Neuronal stem cell (in vitro differentiated cells): Measurements from ENCODE around the gene C19orf73.

Source experiments
- DNase-seq: peaks from one replicate; pipeline ENCODE4 v3.0.0-alpha.2; 2013; ENCODE audit warnings: low spot score
- H2AFZ ChIP-seq: one replicate; pipeline ENCODE4 v1.6.1; 2013; ENCODE audit warnings: mild to moderate bottlenecking, low read length, inconsistent platforms
- H2AK5ac ChIP-seq: 2 replicates; pipeline ENCODE4 v1.6.1; 2013; ENCODE audit warnings: low read depth, mild to moderate bottlenecking, inconsistent platforms, low read length, moderate library complexity, mixed read lengths
- H2BK120ac ChIP-seq: 2 replicates; pipeline ENCODE4 v1.6.1; 2013; ENCODE audit warnings: low read depth, mild to moderate bottlenecking, inconsistent platforms, low read length, moderate library complexity, mixed read lengths
- H2BK12ac ChIP-seq: one replicate; pipeline ENCODE4 v1.6.1; 2013; ENCODE audit warnings: low read length, inconsistent platforms
- H2BK15ac ChIP-seq: 2 replicates; pipeline ENCODE4 v1.6.1; 2013; ENCODE audit warnings: mild to moderate bottlenecking, low read length, inconsistent platforms, mixed read lengths
- H2BK5ac ChIP-seq: one replicate; pipeline ENCODE4 v1.6.1; 2013; ENCODE audit warnings: inconsistent platforms, mild to moderate bottlenecking, low read length, moderate library complexity
- H3K14ac ChIP-seq: one replicate; pipeline ENCODE4 v1.6.1; 2013; ENCODE audit warnings: low read length, inconsistent platforms
- H3K18ac ChIP-seq: 2 replicates; pipeline ENCODE4 v1.6.1; 2013; ENCODE audit warnings: low read length, inconsistent platforms
- H3K23ac ChIP-seq: 2 replicates; pipeline ENCODE4 v1.6.1; 2013; ENCODE audit warnings: low read depth, mild to moderate bottlenecking, mixed read lengths, low read length, inconsistent platforms; ENCODE audit not compliant: poor library complexity
- H3K27ac ChIP-seq: replicated peaks from 3 replicates; pipeline ENCODE4 v1.5.1; 2013; ENCODE audit warnings: low read length, inconsistent platforms
- H3K27me3 ChIP-seq, 3 experiments: 2 replicates each; pipeline ENCODE4 v1.6.1; 2013; ENCODE audit warnings: low read length in 3 of 3, mild to moderate bottlenecking in 2 of 3, inconsistent platforms in 1 of 3, low read depth in 1 of 3, mixed read lengths in 1 of 3, moderate library complexity in 1 of 3; ENCODE audit not compliant: control insufficient read depth in 3 of 3, insufficient read depth in 3 of 3
- H3K36me3 ChIP-seq, 2 donors: replicated peaks in 1 of 2; 2 replicates each; pipeline ENCODE4 v1.6.1; 2013; ENCODE audit warnings: low read length in 2 of 2; ENCODE audit not compliant: control insufficient read depth in 2 of 2, insufficient read depth in 2 of 2
- H3K4ac ChIP-seq: 2 replicates; pipeline ENCODE4 v1.6.1; 2013; ENCODE audit warnings: inconsistent platforms, mild to moderate bottlenecking, low read length, moderate library complexity
- H3K4me1 ChIP-seq, 2 donors: 1 replicate in 1 of 2; 2 replicates in 1 of 2; pipeline ENCODE4 v1.6.1; 2013; ENCODE audit warnings: low read length in 2 of 2, low read depth in 1 of 2; ENCODE audit not compliant: control insufficient read depth in 2 of 2, insufficient read depth in 1 of 2
- H3K4me2 ChIP-seq: one replicate; pipeline ENCODE4 v1.6.1; 2013; ENCODE audit warnings: mild to moderate bottlenecking, low read length, inconsistent platforms; ENCODE audit not compliant: insufficient read depth, poor library complexity, severe bottlenecking
- H3K4me3 ChIP-seq, 2 donors: 2 replicates each; pipeline ENCODE4 v1.5.1; 2013; ENCODE audit warnings: low read length in 2 of 2, mild to moderate bottlenecking in 2 of 2, inconsistent platforms in 1 of 2, moderate library complexity in 1 of 2
- H3K79me1 ChIP-seq: one replicate; pipeline ENCODE4 v1.6.1; 2013; ENCODE audit warnings: low read depth, mild to moderate bottlenecking, inconsistent platforms, low read length, moderate library complexity
- H3K9ac ChIP-seq: one replicate; pipeline ENCODE4 v1.6.1; 2013; ENCODE audit warnings: mild to moderate bottlenecking, low read depth, low read length, inconsistent platforms; ENCODE audit not compliant: poor library complexity
- H3K9me3 ChIP-seq, 2 donors: replicated peaks in 1 of 2; 2 replicates each; pipeline versions ENCODE3 to v1.6.1; 2013; ENCODE audit warnings: low read length in 2 of 2, mild to moderate bottlenecking in 2 of 2, inconsistent platforms in 1 of 2, low read depth in 1 of 2, mixed read lengths in 1 of 2, moderate library complexity in 1 of 2; ENCODE audit not compliant: control insufficient read depth in 2 of 2, insufficient read depth in 1 of 2
- H4K8ac ChIP-seq: one replicate; pipeline ENCODE4 v1.6.1; 2013; ENCODE audit warnings: low read depth, mild to moderate bottlenecking, inconsistent platforms, low read length, moderate library complexity
- H4K91ac ChIP-seq: one replicate; pipeline ENCODE4 v1.6.1; 2013; ENCODE audit warnings: low read length, low read depth, mild to moderate bottlenecking, inconsistent platforms; ENCODE audit not compliant: poor library complexity
- WGBS, 2 donors: extraction: QIAGEN DNeasy Blood & Tissue Kit; methylation state at CpG; one replicate each; pipeline ENCODE4 v1.1.7; 2013; ENCODE audit warnings: missing lambda C conversion rate in 2 of 2, mixed read lengths in 1 of 2; ENCODE audit not compliant: insufficient read length in 2 of 2, insufficient replicate concordance in 1 of 2; ENCODE audit errors: extremely low coverage in 2 of 2; 5-methylcytosine and 5-hydroxymethylcytosine counted together

The C19orf73 gene

DNA sequence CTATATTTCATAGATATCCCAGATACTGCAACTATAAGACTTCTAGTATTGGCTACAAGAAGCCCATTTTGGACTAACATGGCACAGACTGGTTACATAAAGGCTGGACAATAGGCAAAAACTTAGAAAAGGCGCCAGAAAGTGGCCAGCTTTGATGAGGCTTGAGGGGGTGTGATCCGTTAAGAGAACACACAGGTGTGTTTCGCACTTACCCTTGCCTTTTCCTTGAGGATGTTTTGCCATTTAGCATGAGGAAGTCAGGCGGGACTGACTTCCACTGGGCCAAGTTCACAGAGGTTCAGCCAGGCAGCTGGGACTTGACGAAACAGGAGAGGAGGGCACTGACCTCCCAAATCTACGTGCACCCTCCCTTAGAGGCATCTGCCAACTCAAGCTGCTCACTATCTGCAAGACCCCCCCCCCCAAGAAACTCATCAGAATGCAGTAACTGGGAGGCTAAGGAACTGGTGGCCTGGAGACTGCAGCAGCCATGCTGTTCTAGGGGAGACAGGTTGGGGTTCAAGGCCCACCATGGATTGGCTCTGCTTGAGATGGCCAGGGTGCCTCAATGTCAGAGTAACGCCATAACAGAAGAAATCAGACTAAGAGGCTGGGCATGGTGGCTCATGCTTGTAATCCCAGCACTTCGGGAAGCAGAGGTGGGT lies 9.2 kb downstream of the C19orf73 start:
- Histone ChIP-seq H2BK12ac (no peak overlapping the region), H3K79me1 (peaks cover 7% of the 10 kb centered on the region), H3K9me3 (no peaks in the 10 kb centered on the region), H3K36me3 (peaks cover 41 to 53% of the 10 kb centered on the region in 2 donors), H2BK120ac (no peak overlapping the region), H3K4me3 (no peak overlapping the region), H3K4ac (no peak overlapping the region), H4K8ac (no peak overlapping the region), H3K27me3 (peaks cover 0 to 2% (median 0%) of the 10 kb centered on the region in 3 experiments), H3K4me2 (no peak overlapping the region), H2AK5ac (no peak overlapping the region), H3K18ac (no peak overlapping the region), H2BK5ac (no peak overlapping the region), H3K14ac (no peak overlapping the region), H3K23ac (no peak overlapping the region), H4K91ac (no peak overlapping the region), H3K9ac (no peak overlapping the region), H2AFZ (no peak overlapping the region), H3K27ac (no peak overlapping the region), H3K4me1 (peaks cover 2 to 5% of the 10 kb centered on the region in 2 donors), H2BK15ac (no peak overlapping the region)
- DNase-seq: no peak
- WGBS, 2 donors: no CpG with 5 or more reads among the region's 8 CpGs

GRCh38 chr19:49109051-49109450 lies 9.9 kb downstream of the C19orf73 start:
- Histone ChIP-seq H2BK5ac (no peak overlapping the region), H2BK12ac (no peak overlapping the region), H3K14ac (no peak overlapping the region), H3K4me1 (peaks cover 0 to 5% of the 10 kb centered on the region in 2 donors), H2BK15ac (no peak overlapping the region), H3K4ac (no peak overlapping the region), H3K23ac (no peak overlapping the region), H2AFZ (no peak overlapping the region), H3K36me3 (peaks cover 42 to 60% of the 10 kb centered on the region in 2 donors), H3K9ac (peak overlapping the region; percentile 12), H3K4me2 (no peak overlapping the region), H2BK120ac (no peak overlapping the region), H3K27me3 (peaks cover 0 to 2% (median 0%) of the 10 kb centered on the region in 3 experiments), H2AK5ac (no peak overlapping the region), H3K18ac (no peak overlapping the region), H4K8ac (no peak overlapping the region), H4K91ac (no peak overlapping the region), H3K4me3 (no peak overlapping the region), H3K9me3 (no peaks in the 10 kb centered on the region), H3K79me1 (peaks cover 7% of the 10 kb centered on the region), H3K27ac (no peak overlapping the region)
- no peak for DNase-seq
- WGBS, 2 donors: no CpG with 5 or more reads among the region's 5 CpGs

GRCh38 chr19:49107625-49108459 lies 11.1 kb downstream of the C19orf73 start:
- no peak overlapping the region for H3K4me3 ChIP-seq
- H2BK120ac ChIP-seq: no peak overlapping the region
- peak overlapping the region; percentile 63 for H3K14ac ChIP-seq
- no peaks in the 10 kb centered on the region for H3K9me3 ChIP-seq
- no peak overlapping the region for H2BK15ac ChIP-seq
- peak overlapping the region; percentile 76 for H3K23ac ChIP-seq
- no peak overlapping the region for H3K4ac ChIP-seq
- no peak overlapping the region for H2BK12ac ChIP-seq
- no peak overlapping the region for H3K9ac ChIP-seq
- no peak overlapping the region for H4K8ac ChIP-seq
- H3K79me1 ChIP-seq: peaks cover 10% of the 10 kb centered on the region
- no CpG with 5 or more reads among the region's 93 CpGs for WGBS, 2 donors
- no peaks in the 10 kb centered on the region for H3K4me1 ChIP-seq
- H3K36me3 ChIP-seq: peaks cover 48 to 71% of the 10 kb centered on the region in 2 donors
- H2AFZ ChIP-seq: no peak overlapping the region
- no peak for DNase-seq
- no peak overlapping the region for H3K18ac ChIP-seq
- H2BK5ac ChIP-seq: no peak overlapping the region
- no peaks in the 10 kb centered on the region for H3K27me3 ChIP-seq
- H2AK5ac ChIP-seq: peak overlapping the region; percentile 21
- H4K91ac ChIP-seq: no peak overlapping the region
- H3K27ac ChIP-seq: no peak overlapping the region
- H3K4me2 ChIP-seq: no peak overlapping the region

- H3K9me3 ChIP-seq: no peaks in the 10 kb centered on the region
- H2BK15ac ChIP-seq: no peak overlapping the region
- no peak overlapping the region for H2BK120ac ChIP-seq
- no peak overlapping the region for H3K27ac ChIP-seq
- no peak overlapping the region for H3K4me2 ChIP-seq
- H2BK12ac ChIP-seq: no peak overlapping the region
- H3K36me3 ChIP-seq: peaks cover 54 to 81% of the 10 kb centered on the region in 2 donors
- H2AK5ac ChIP-seq: no peak overlapping the region
- H3K9ac ChIP-seq: peak overlapping the region; percentile 15
- peak; percentile 52 for DNase-seq
- H2AFZ ChIP-seq: no peak overlapping the region
- H2BK5ac ChIP-seq: no peak overlapping the region
- no peak overlapping the region for H4K8ac ChIP-seq
- H3K4ac ChIP-seq: no peak overlapping the region
- no peak overlapping the region for H4K91ac ChIP-seq
- H3K23ac ChIP-seq: peak overlapping the region; percentile 76
- H3K14ac ChIP-seq: no peak overlapping the region
- H3K27me3 ChIP-seq: no peaks in the 10 kb centered on the region
- H3K4me3 ChIP-seq: no peak overlapping the region
- WGBS, 2 donors: no CpG with 5 or more reads among the region's 12 CpGs
- peak overlapping the region; percentile 44 for H3K18ac ChIP-seq
- no peaks in the 10 kb centered on the region for H3K4me1 ChIP-seq
- peaks cover 10% of the 10 kb centered on the region for H3K79me1 ChIP-seq
These were observed 12.3 kb downstream of the C19orf73 start for GRCh38 chr19:49106648-49107135.
